Neural cell (in vitro differentiated cells): ENCODE results near the gene ZNF768. TPM values are rescaled to one million over a fixed set of nuclear protein-coding genes. Genes with fewer than 3 reads are reported as not detected.

Experiments used
- H2AFZ ChIP-seq: fragments of 200-600, 300-800 bp; sonication (generic), shearing (Covaris generic); 2 replicates; pipeline ENCODE4 v1.6.0; 2014; ENCODE audit warnings: low read depth, mild to moderate bottlenecking, antibody characterized with exemption, low read length, moderate library complexity
- H3F3A ChIP-seq: fragments of 200-600 bp; shearing (Covaris generic); 2 replicates; pipeline ENCODE4 v1.6.1; 2016; ENCODE audit warnings: mild to moderate bottlenecking, moderate library complexity, mixed read lengths, antibody characterized with exemption, low read length; ENCODE audit not compliant: insufficient read depth, poor library complexity, severe bottlenecking
- H3K27ac ChIP-seq: fragments of 200-600, 300-800 bp; sonication (generic), shearing (Covaris generic); 2 replicates; pipeline ENCODE4 v1.5.1; 2014; ENCODE audit warnings: mild to moderate bottlenecking, low read length, moderate library complexity
- H3K27me3 ChIP-seq: fragments of 300-800, 200-600 bp; sonication (generic), shearing (Covaris generic); 2 replicates; pipeline ENCODE4 v1.6.0; 2014; ENCODE audit warnings: mild to moderate bottlenecking, low read depth, low read length, moderate library complexity; ENCODE audit not compliant: insufficient read depth
- H3K36me3 ChIP-seq: fragments of 300-800, 200-600 bp; sonication (generic), shearing (Covaris generic); 2 replicates; pipeline ENCODE4 v1.5.1; 2014; ENCODE audit warnings: mild to moderate bottlenecking, antibody characterized with exemption, low read length, moderate library complexity; ENCODE audit not compliant: insufficient read depth
- H3K4me2 ChIP-seq: fragments of 300-800, 200-600 bp; sonication (generic), shearing (Covaris generic); 2 replicates; pipeline ENCODE4 v1.6.0; 2014; ENCODE audit warnings: mild to moderate bottlenecking, low read length
- H3K4me3 ChIP-seq: fragments of 300-800, 200-600 bp; sonication (generic), shearing (Covaris generic); 2 replicates; pipeline ENCODE4 v1.5.1; 2014; ENCODE audit warnings: mild to moderate bottlenecking, low read length, moderate library complexity
- H3K79me2 ChIP-seq: fragments of 200-600 bp; shearing (Covaris generic); replicated peaks from 2 replicates; pipeline ENCODE4 v1.6.0; 2014; ENCODE audit warnings: mild to moderate bottlenecking, low read length, moderate library complexity; ENCODE audit not compliant: insufficient read depth
- H3K9ac ChIP-seq: fragments of 300-800, 200-600 bp; sonication (generic), shearing (Covaris generic); 2 replicates; pipeline ENCODE4 v1.6.1; 2016; ENCODE audit warnings: mild to moderate bottlenecking, low read length, mixed read lengths
- H3K9me2 ChIP-seq: fragments of 200-600 bp; shearing (Covaris generic); 2 replicates; pipeline ENCODE4 v1.6.1; 2016; ENCODE audit warnings: mild to moderate bottlenecking, low read length, mixed read lengths; ENCODE audit not compliant: insufficient read depth
- H3K9me3 ChIP-seq: fragments of 200-600, 300-800 bp; sonication (generic), shearing (Covaris generic); 2 replicates; pipeline ENCODE4 v1.6.1; 2016; ENCODE audit warnings: mild to moderate bottlenecking, mixed run types, low read length, moderate library complexity, mixed read lengths
- H4K20me1 ChIP-seq: fragments of 200-600 bp; shearing (Covaris generic); 2 replicates; pipeline ENCODE4 v1.6.1; 2016; ENCODE audit warnings: mild to moderate bottlenecking, mixed run types; ENCODE audit not compliant: insufficient read depth
- CTCF ChIP-seq: fragments of 450-650 bp; IDR thresholded peaks from 2 replicates; pipeline ENCODE4 v1.5.1; 2014; ENCODE audit warnings: antibody characterized with exemption, mild to moderate bottlenecking, moderate library complexity; ENCODE audit not compliant: poor library complexity, severe bottlenecking
- EP300 ChIP-seq: fragments of 450-650 bp; conservative IDR thresholded peaks from 2 replicates; pipeline ENCODE4 v1.6.1; 2014; ENCODE audit warnings: antibody characterized with exemption, mild to moderate bottlenecking, moderate library complexity; ENCODE audit not compliant: poor library complexity, severe bottlenecking
- EZH2 ChIP-seq: fragments of 200-600, 300-800 bp; shearing (Covaris generic), sonication (generic); IDR thresholded peaks from 2 replicates; pipeline ENCODE4 v1.6.1; 2014; ENCODE audit warnings: antibody characterized with exemption, low read length, borderline replicate concordance, mild to moderate bottlenecking; ENCODE audit not compliant: insufficient read depth, poor library complexity, severe bottlenecking
- MXI1 ChIP-seq: fragments of 450-650 bp; conservative IDR thresholded peaks from 2 replicates; pipeline ENCODE4 v1.6.1; 2014; ENCODE audit warnings: antibody characterized with exemption, mild to moderate bottlenecking; ENCODE audit not compliant: poor library complexity, severe bottlenecking
- POLR2AphosphoS5 ChIP-seq: IDR thresholded peaks from 2 replicates; pipeline ENCODE4 v1.6.1; 2012
- RAD21 ChIP-seq: fragments of 450-650 bp; conservative IDR thresholded peaks from 2 replicates; pipeline ENCODE4 v1.6.1; 2014; ENCODE audit warnings: antibody characterized with exemption, mild to moderate bottlenecking, moderate library complexity
- REST ChIP-seq: IDR thresholded peaks from 2 replicates; pipeline ENCODE4 v1.6.1; 2012; ENCODE audit warnings: borderline replicate concordance
- SMC3 ChIP-seq: fragments of 450-650 bp; conservative IDR thresholded peaks from 2 replicates; pipeline ENCODE4 v1.6.1; 2014; ENCODE audit warnings: antibody characterized with exemption, mild to moderate bottlenecking, moderate library complexity; ENCODE audit not compliant: poor library complexity
- TAF1 ChIP-seq: IDR thresholded peaks from 2 replicates; pipeline ENCODE4 v1.6.1; 2012; ENCODE audit warnings: low read depth
- polyA plus RNA-seq: library from polyadenylated mRNA; depleted of rRNA; stranded (reverse); fragments of >200 nt; gene quantifications from 2 replicates; pipeline ENCODE4 v1.2.3, GENCODE V29; 2014

The ZNF768 gene
- polyA plus RNA-seq, 1 donor from 2014 or later: 54.4 TPM

- Histone ChIP-seq H3F3A (peaks cover 4% of the 10 kb centered on the region), H3K79me2 (no peaks in the 10 kb centered on the region), H3K9me3 (no peaks in the 10 kb centered on the region), H3K9ac (no peak overlapping the region), H2AFZ (no peak overlapping the region), H3K4me3 (no peak overlapping the region), H3K27me3 (no peaks in the 10 kb centered on the region), H4K20me1 (no peaks in the 10 kb centered on the region), H3K36me3 (no peaks in the 10 kb centered on the region), H3K27ac (no peak overlapping the region), H3K9me2 (no peaks in the 10 kb centered on the region), H3K4me2 (no peak overlapping the region)
- TF ChIP-seq RAD21: no peak
- no peak for TF ChIP-seq POLR2AphosphoS5
- no peak for TF ChIP-seq EP300
- TF ChIP-seq EZH2: no peak
- TF ChIP-seq MXI1: no peak
Observed at GRCh38 chr16:30565984-30566383, 39.6 kb upstream of the ZNF768 start.

DNA sequence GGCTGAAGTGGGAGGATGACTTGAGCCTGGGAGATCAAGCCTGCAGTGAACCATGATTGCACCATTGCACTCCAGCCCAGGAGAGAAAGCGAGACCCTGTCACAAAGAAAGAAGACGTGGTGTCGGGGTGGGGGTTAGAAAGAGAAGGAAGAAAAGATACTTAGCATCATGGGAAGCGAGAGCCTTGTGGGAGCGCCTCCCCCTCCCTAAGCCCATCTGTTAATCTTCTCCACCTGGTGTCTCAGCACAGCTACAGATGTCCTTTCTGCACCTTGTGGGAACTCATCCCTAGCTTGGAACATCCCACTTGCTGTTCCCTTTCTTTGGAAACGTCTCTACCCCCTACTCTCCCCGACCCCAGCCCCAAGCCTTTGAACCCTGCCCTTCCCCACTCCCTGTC lies 39.2 kb upstream of the ZNF768 start:
- Histone ChIP-seq H3K9me3 (no peaks in the 10 kb centered on the region), H3K9ac (no peak overlapping the region), H3K4me3 (no peak overlapping the region), H3K79me2 (no peaks in the 10 kb centered on the region), H4K20me1 (no peaks in the 10 kb centered on the region), H2AFZ (no peak overlapping the region), H3F3A (peaks cover 4% of the 10 kb centered on the region), H3K36me3 (no peaks in the 10 kb centered on the region), H3K27me3 (no peaks in the 10 kb centered on the region), H3K9me2 (no peaks in the 10 kb centered on the region), H3K4me2 (no peak overlapping the region), H3K27ac (no peak overlapping the region)
- TF ChIP-seq TAF1 (no peak), MXI1 (no peak), SMC3 (no peak), EZH2 (no peak), CTCF (no peak), EP300 (no peak), POLR2AphosphoS5 (no peak), RAD21 (no peak), REST (no peak)

GRCh38 chr16:30562021-30562420 lies 35.7 kb upstream of the ZNF768 start:
- Histone ChIP-seq H3K27ac (no peak overlapping the region), H3K79me2 (no peaks in the 10 kb centered on the region), H3K36me3 (no peaks in the 10 kb centered on the region), H4K20me1 (no peaks in the 10 kb centered on the region), H3K27me3 (no peaks in the 10 kb centered on the region), H3K9me3 (no peaks in the 10 kb centered on the region), H3K4me2 (no peak overlapping the region), H3K9me2 (no peaks in the 10 kb centered on the region), H2AFZ (no peak overlapping the region), H3F3A (no peaks in the 10 kb centered on the region), H3K4me3 (no peak overlapping the region), H3K9ac (no peak overlapping the region)
- TF ChIP-seq EZH2 (no peak), RAD21 (no peak), EP300 (no peak), CTCF (no peak), SMC3 (no peak), TAF1 (no peak), MXI1 (no peak), POLR2AphosphoS5 (no peak), REST (no peak)
